Measurements from ENCODE around the gene RNASE13.
A peak's percentile ranks its signal among the peaks of the same experiment; 100 is the strongest.

Gene RNASE13

DNA sequence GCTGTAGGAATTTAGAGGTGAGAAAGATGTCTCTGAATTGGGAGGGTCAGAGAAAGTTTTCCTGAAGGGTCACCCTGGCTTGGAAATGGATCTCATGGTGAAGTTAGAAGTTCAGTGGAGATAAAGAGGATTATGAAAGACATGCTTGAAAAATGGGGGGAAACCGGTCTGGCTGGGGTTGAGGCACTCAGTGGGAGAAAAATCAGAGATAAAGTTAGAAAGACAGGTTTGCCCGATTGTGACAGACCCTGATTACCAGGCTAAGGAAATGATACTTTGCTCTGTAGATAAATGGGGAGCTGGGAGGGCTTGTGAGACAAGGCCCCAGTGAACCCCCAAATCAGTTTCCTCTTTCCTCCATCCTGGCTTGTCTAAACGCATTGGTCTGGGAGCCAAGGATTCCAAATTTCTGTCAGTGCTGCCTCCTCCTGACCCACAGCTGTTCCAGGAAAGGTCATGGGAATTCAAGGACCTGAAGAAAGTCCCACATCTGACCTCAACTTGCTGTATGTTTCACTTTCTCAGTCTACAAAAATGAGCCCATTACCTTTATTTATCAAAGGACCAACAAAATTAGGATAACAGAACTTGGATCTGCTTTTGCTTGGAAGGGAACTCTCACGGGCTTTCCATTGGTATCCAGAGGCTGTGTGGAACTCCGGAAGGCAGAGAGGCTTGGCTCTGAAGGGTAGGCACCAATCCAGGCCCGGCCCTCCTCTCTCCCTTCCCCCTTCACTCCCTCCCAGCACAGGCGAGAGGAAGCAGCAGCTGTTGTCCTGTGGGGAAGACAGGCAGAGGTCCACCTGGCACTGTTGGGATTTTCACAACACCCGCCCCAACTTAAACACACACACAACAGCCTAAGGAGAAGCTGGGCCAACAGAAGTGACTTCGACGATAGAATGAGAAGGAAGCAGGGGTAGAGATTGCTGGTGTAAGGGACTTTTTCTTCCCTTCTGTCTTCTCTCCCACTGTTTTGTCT lies 4.1 kb upstream of the RNASE13 start:
- H3K4me1 ChIP-seq (ENCODE audit: insufficient read depth, low read length) = peaks cover 28% of the 10 kb centered on the region
- H3K27ac ChIP-seq (ENCODE audit: low read depth, low read length) = peak overlapping the region; percentile 81
- peak overlapping the region; percentile 2 for H3K9ac ChIP-seq (ENCODE audit: low read length)
- peak overlapping the region in 1 of 2 donors; percentile 38 for H3K4me3 ChIP-seq (ENCODE audit: low read depth in 1 of 2, low read length in 2 of 2)
- H3K9me3 ChIP-seq (ENCODE audit: low read length) = no peaks in the 10 kb centered on the region
- no peaks in the 10 kb centered on the region for H3K36me3 ChIP-seq (ENCODE audit: insufficient read depth, low read length)
- H3K27me3 ChIP-seq (ENCODE audit: control insufficient read depth in 1 of 2, insufficient read depth in 2 of 2, low read length in 2 of 2) = no peaks in the 10 kb centered on the region

- H3K9ac ChIP-seq (ENCODE audit: low read length) = no peak overlapping the region
- no peaks in the 10 kb centered on the region for H3K9me3 ChIP-seq (ENCODE audit: low read length)
- H3K4me3 ChIP-seq (ENCODE audit: low read depth in 1 of 2, low read length in 2 of 2) = no peak overlapping the region
- H3K27ac ChIP-seq (ENCODE audit: low read depth, low read length) = no peak overlapping the region
- H3K27me3 ChIP-seq (ENCODE audit: control insufficient read depth in 1 of 2, insufficient read depth in 2 of 2, low read length in 2 of 2) = no peaks in the 10 kb centered on the region
- H3K4me1 ChIP-seq (ENCODE audit: insufficient read depth, low read length) = peaks cover 28% of the 10 kb centered on the region
- H3K36me3 ChIP-seq (ENCODE audit: insufficient read depth, low read length) = no peaks in the 10 kb centered on the region
Measured at GRCh38 chr14:21037156-21037555, 2.5 kb upstream of the RNASE13 start.

DNA sequence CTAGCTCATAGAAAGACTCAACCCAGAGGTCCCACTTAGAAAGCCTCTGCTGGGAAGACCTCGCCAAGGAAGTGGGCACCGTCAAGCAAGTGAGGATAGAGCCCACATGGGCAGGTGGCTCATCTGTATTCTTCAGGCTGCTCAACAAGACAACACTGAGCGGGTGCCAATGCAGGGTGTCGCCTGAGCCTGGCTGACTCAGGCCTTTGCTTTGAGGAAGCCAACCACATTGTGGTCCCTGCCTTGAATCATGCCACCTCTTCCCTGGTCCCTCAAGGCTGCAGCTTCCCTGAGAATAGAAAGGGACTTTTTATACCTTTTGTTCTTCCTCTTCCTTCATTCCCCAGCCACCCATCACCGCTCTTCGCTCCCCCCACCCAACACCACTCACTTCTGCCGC lies 2.1 kb upstream of the RNASE13 start:
- Histone ChIP-seq H3K4me3 (ENCODE audit: low read depth in 1 of 2, low read length in 2 of 2) (no peak overlapping the region), H3K4me1 (ENCODE audit: insufficient read depth, low read length) (peaks cover 28% of the 10 kb centered on the region), H3K27me3 (ENCODE audit: control insufficient read depth in 1 of 2, insufficient read depth in 2 of 2, low read length in 2 of 2) (no peaks in the 10 kb centered on the region), H3K27ac (ENCODE audit: low read depth, low read length) (no peak overlapping the region), H3K36me3 (ENCODE audit: insufficient read depth, low read length) (no peaks in the 10 kb centered on the region), H3K9me3 (ENCODE audit: low read length) (no peaks in the 10 kb centered on the region), H3K9ac (ENCODE audit: low read length) (no peak overlapping the region)

DNA sequence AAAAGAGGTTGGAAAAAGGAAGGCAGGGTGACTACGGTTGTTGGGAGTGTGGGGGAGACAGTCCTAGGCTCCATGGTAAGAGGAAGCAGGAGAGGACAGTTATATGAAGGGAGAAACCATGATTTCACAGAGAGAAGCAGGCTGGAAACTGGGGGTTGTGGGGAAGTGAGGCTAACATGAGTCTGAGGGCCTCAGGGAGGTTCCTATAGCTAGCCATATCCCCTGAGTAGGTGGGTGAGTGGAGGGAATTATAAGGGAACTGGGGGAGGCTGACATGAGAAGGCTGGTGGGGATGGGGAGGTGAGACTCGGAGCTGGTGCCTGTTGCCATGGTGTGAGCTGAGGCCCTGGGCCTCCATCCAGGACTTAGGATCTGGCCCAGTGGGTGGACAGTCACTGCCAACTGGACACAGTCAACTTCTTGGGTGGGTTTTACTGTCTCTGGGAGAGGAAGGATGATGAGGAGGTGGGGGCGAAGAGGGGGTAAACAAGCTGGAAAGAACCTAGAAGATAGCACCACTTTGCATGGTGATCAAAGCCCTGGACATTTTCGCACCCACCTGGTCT lies 1.4 kb downstream of the RNASE13 start:
- Histone ChIP-seq H3K9ac (ENCODE audit: low read length) (no peak overlapping the region), H3K9me3 (ENCODE audit: low read length) (no peaks in the 10 kb centered on the region), H3K4me3 (ENCODE audit: low read depth in 1 of 2, low read length in 2 of 2) (no peak overlapping the region), H3K27ac (ENCODE audit: low read depth, low read length) (no peak overlapping the region), H3K36me3 (ENCODE audit: insufficient read depth, low read length) (no peaks in the 10 kb centered on the region), H3K4me1 (ENCODE audit: insufficient read depth, low read length) (peaks cover 4% of the 10 kb centered on the region), H3K27me3 (ENCODE audit: control insufficient read depth in 1 of 2, insufficient read depth in 2 of 2, low read length in 2 of 2) (no peaks in the 10 kb centered on the region)

DNA sequence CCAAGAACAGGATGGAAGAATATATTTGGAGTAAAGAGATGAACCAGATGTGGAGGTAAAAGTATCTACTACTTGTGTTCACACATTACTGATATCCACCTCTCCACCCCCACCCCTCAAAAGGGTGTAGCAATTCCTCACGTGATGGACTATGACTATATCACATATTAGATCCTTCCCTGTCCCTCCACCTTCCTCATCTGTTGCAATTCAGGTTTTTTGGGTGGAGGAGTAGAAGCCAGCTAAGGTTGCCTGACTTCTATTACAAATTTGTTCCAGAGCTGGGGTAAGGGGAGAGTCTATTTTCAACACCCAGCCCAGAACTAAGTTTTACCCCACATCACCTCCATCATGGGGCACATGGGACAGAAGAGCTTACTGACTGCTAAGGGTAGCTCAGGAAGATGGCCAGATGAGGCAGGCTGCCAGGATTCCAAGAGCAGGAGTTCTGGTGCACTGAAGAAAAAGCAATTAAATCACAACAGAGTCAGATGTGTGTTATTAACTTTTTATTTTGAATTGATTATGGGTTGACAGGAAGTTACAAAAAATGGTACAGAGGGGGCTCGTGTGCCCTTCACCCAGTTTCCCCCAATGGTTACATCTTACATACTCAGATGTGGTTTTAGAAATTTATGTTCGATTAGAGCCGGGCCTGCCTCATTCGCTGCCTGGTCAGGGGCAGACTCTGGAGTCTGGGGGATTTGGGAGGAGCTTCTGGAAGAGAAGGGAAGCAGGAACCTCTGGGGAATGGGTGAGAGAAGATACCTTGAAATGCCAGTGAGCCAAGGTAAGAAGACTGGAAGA lies 2.1 kb downstream of the RNASE13 start:
- no peaks in the 10 kb centered on the region for H3K4me1 ChIP-seq (ENCODE audit: insufficient read depth, low read length)
- H3K4me3 ChIP-seq (ENCODE audit: low read depth in 1 of 2, low read length in 2 of 2) = no peak overlapping the region
- no peak overlapping the region for H3K27ac ChIP-seq (ENCODE audit: low read depth, low read length)
- no peaks in the 10 kb centered on the region for H3K36me3 ChIP-seq (ENCODE audit: insufficient read depth, low read length)
- H3K9me3 ChIP-seq (ENCODE audit: low read length) = no peaks in the 10 kb centered on the region
- H3K27me3 ChIP-seq (ENCODE audit: control insufficient read depth in 1 of 2, insufficient read depth in 2 of 2, low read length in 2 of 2) = no peaks in the 10 kb centered on the region
- H3K9ac ChIP-seq (ENCODE audit: low read length) = no peak overlapping the region

DNA sequence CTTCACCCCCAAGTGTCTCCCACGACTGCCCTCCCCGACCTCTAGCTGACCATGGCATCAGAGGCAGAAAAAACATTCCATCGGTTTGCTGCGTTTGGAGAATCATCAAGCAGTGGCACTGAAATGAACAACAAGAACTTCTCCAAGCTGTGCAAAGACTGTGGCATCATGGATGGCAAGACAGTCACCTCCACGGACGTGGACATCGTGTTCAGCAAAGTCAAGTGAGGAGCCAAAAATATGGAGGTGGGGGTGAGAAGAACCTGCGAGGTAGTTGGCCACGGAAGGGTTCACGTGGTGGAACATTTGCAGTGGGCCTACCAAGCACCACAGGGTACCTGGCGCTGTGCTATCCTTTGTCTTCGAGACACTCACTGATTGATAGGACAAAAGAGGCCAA lies 4.1 kb downstream of the RNASE13 start:
- no peak overlapping the region for H3K9ac ChIP-seq (ENCODE audit: low read length)
- no peak overlapping the region for H3K27ac ChIP-seq (ENCODE audit: low read depth, low read length)
- no peaks in the 10 kb centered on the region for H3K27me3 ChIP-seq (ENCODE audit: control insufficient read depth in 1 of 2, insufficient read depth in 2 of 2, low read length in 2 of 2)
- no peaks in the 10 kb centered on the region for H3K36me3 ChIP-seq (ENCODE audit: insufficient read depth, low read length)
- no peaks in the 10 kb centered on the region for H3K9me3 ChIP-seq (ENCODE audit: low read length)
- H3K4me1 ChIP-seq (ENCODE audit: insufficient read depth, low read length) = peaks cover 7% of the 10 kb centered on the region
- no peak overlapping the region for H3K4me3 ChIP-seq (ENCODE audit: low read depth in 1 of 2, low read length in 2 of 2)

- Histone ChIP-seq H3K36me3 (ENCODE audit: insufficient read depth, low read length) (no peaks in the 10 kb centered on the region), H3K27ac (ENCODE audit: low read depth, low read length) (no peak within 1 kb of the TSS), H3K27me3 (ENCODE audit: control insufficient read depth in 1 of 2, insufficient read depth in 2 of 2, low read length in 2 of 2) (no peaks in the 10 kb centered on the region), H3K4me3 (ENCODE audit: low read depth in 1 of 2, low read length in 2 of 2) (no peak within 1 kb of the TSS), H3K9ac (ENCODE audit: low read length) (no peak within 1 kb of the TSS), H3K9me3 (ENCODE audit: low read length) (no peaks in the 10 kb centered on the region), H3K4me1 (ENCODE audit: insufficient read depth, low read length) (peaks cover 7% of the 10 kb centered on the region)
Measured at GRCh38 chr14:21029917-21030316, 4.7 kb downstream of the RNASE13 start, which contains the start of gene TPPP2. TPPP2 (plus strand) TSS chr14:21030217; CDS start chr14:21030582, 365 bp downstream.

DNA sequence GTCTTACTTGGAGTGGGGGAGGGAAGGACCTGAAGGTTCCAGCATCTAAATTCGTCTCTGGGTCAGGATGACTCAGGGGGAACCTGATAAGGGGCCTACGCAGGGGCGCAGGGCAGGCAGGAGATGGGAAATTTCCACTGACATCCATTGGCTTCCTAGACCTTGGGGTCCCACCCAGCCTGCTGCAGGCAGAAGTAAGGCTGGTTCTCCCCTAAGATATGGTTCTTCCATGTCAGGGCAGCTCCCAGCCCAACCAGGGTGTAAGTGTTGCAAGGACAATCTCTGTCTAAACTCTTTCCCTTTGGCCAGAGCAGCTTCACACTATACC lies 7.7 kb downstream of the RNASE13 start:
- Histone ChIP-seq H3K36me3 (ENCODE audit: insufficient read depth, low read length) (peaks cover 3% of the 10 kb centered on the region), H3K4me3 (ENCODE audit: low read depth in 1 of 2, low read length in 2 of 2) (no peak overlapping the region), H3K27me3 (ENCODE audit: control insufficient read depth in 1 of 2, insufficient read depth in 2 of 2, low read length in 2 of 2) (no peaks in the 10 kb centered on the region), H3K27ac (ENCODE audit: low read depth, low read length) (no peak overlapping the region), H3K9ac (ENCODE audit: low read length) (no peak overlapping the region), H3K9me3 (ENCODE audit: low read length) (no peaks in the 10 kb centered on the region), H3K4me1 (ENCODE audit: insufficient read depth, low read length) (peaks cover 25% of the 10 kb centered on the region)

DNA sequence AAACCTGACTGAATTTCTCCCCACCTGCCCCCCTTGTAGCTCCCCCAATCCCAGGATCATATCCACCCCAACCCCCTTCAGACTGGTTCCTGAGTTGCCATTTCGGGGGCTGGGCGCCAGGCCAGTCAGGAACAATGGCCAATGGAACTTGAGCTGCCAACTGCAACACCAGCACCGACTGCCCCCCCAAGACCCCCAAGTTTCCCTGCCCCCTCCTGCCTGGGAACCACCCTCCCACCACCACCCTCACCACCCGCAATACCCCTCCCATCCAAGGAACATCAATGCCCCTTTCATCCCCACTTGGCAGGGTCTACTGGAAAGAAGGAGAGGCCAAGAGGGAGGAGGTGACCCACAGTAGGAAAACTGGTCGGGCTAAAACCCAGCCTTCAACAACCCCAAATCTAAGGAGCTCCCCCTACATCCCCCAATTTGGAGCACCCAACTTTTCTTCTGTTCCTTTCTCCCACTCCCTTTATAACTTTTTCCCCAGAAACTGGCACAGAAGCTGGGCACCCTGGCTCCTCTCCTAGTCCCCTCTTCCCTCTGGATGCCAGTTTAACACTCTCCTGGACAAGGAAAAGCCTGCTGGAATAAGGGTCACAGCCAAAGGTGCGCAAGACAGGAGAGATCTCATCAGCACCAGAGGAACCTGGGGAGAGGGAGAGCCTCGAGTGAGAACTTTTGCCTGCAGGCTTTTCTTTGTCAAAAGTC lies 8.2 kb downstream of the RNASE13 start:
- no peaks in the 10 kb centered on the region for H3K9me3 ChIP-seq (ENCODE audit: low read length)
- no peak overlapping the region for H3K4me3 ChIP-seq (ENCODE audit: low read depth in 1 of 2, low read length in 2 of 2)
- H3K36me3 ChIP-seq (ENCODE audit: insufficient read depth, low read length) = peaks cover 9% of the 10 kb centered on the region
- H3K27me3 ChIP-seq (ENCODE audit: control insufficient read depth in 1 of 2, insufficient read depth in 2 of 2, low read length in 2 of 2) = no peaks in the 10 kb centered on the region
- no peak overlapping the region for H3K9ac ChIP-seq (ENCODE audit: low read length)
- H3K4me1 ChIP-seq (ENCODE audit: insufficient read depth, low read length) = peaks cover 25% of the 10 kb centered on the region
- H3K27ac ChIP-seq (ENCODE audit: low read depth, low read length) = peak overlapping the region; percentile 81

DNA sequence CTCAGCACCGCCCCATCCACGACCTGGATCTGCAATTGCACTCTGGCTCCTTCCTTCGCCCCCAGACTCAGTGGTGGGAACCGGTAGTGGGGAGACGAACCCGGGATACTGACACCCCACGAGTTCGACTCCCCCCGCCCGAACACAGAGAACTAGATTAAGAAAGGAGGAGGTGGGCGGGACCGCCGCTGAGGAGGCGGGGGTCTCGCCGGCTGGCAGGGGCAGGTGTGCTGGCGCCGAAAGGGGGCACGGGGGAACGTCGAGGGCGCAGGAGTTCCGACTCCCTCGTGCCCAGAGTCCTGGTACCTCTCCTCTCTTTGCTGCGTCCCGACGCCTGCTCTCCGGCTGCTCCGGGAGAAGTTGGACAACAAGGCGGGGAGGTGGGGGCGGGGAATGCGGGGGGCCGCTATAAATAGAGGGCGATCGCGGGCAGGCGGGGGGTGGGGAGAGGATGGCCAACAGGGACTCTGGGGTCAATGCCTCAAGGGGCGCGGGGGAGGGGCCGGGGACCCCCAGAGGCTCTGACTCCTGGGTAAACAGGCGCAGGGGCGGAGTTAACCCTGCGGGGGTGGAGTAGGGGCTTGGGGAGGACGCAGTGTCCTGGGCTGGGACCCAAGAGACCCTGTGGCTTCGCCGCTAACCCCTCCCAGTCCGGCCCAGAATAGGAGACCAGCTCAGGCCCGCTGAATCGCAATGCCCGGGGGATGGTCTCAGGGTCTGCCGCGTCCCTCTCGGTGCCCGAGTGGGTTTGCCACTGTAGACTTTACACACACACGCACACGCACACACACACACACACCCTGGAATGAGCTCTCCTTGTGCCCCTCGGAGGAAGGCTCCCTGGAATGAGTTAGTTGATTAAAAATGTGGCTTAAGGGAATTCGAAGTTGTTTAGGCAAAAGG lies 9.0 kb downstream of the RNASE13 start:
- H3K27ac ChIP-seq (ENCODE audit: low read depth, low read length) = peak overlapping the region; percentile 81
- no peaks in the 10 kb centered on the region for H3K27me3 ChIP-seq (ENCODE audit: control insufficient read depth in 1 of 2, insufficient read depth in 2 of 2, low read length in 2 of 2)
- H3K9me3 ChIP-seq (ENCODE audit: low read length) = no peaks in the 10 kb centered on the region
- peak overlapping the region; percentile 66 for H3K9ac ChIP-seq (ENCODE audit: low read length)
- peaks cover 17% of the 10 kb centered on the region for H3K36me3 ChIP-seq (ENCODE audit: insufficient read depth, low read length)
- peak overlapping the region; percentile 69 to 87 for H3K4me3 ChIP-seq (ENCODE audit: low read depth in 1 of 2, low read length in 2 of 2)
- peaks cover 25% of the 10 kb centered on the region for H3K4me1 ChIP-seq (ENCODE audit: insufficient read depth, low read length)
